ENCODE measurements around the gene OSM.

OSM gene

DNA sequence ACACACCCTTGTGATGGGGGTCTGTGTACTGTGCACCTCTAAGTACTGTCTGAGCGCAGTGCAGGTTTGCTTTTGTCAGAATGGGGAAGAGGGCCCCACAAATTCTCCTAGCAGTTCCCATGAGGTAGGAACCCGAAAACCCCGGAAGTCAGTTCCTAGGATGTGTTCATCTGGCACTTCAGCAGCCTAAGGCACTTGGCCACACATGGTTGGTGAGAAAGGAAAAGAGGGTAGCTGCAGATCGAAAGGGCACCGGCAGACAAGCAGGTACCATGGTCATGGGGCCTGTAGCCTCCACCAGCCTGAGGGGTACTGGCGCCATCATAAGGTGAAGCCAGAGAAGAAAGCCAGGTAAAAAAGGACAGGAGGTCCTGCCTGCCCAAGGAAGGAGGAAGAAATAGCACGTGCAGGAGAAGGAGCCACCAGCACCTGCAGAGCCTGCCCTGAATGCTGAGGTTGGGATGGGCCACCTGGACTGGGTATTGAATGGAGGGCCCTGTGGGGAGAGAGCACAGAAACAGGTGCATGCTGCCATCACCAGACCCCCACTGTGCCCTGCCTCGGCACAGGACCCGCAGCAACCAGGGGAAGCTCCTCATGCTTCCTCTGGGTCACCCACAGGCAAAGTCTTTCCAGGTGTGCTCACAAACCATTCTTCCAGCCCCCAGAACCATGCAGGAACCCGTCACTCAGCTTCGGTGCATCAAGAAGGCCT lies 30.8 kb upstream of the OSM start:
- no peak for DNase-seq

GRCh38 chr22:30296833-30297232 lies 30.2 kb upstream of the OSM start:
- DNase-seq, result no peak

DNA sequence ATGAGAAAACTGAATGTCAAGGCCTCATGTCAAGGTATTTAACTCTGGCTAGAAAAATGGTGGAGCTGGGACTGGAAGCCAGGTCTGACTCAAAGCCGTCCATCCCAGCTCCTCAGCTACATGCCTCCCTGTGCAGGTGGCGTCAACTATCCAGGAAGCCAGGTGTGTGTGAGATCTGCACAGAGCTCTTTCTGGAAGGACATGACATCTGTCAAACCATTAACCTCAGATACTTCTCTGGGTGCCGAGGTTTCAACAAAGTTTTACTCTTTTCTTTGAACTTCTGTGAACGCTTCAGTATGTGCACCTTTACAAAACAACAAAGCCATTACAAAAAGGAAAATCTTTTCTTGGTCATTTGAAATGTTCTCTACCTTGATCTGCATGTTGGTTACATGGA lies 29.7 kb upstream of the OSM start:
- DNase-seq, result no peak

DNA sequence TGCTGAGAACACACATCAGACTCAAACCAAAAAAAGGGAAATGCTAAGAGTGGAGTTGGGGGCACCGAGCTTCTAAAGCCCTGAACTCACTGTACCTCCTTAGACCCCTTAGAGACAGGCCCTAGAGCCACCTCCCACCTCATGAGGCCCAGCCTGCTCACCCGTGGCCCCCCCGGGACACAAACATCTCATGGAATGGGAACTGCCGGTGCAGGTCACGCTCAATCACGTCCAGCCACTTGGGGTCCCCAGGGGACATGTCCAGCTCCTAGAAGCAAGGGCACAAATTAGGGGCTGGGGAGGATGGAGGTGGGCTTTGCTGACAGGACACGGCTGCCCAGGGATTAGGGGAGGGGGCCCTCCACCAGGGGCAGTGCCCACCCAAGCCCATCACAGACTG lies 28.9 kb upstream of the OSM start:
- DNase-seq, result no peak

GRCh38 chr22:30294830-30295229 lies 28.2 kb upstream of the OSM start:
- DNase-seq, result no peak

DNA sequence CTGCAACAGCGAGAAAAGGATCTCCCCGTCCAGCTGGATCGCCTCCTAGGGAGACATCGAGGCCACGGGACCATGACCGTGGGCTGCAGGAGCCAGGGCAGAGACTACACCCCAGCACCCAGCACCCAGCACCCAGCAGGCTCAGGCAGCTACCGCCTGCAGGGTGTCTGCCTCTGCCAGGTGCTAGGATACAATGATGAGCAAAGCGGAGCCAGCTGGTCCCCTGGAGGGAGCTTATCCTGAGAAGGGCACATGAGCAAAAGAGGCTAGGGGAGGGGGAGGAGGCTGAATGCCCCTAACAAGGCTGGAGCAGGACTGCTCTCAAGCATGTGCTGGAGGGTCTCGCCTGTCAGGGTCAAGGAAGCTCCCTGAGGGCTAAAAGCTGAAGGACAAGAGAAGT lies 27.4 kb upstream of the OSM start:
- DNase-seq, result no peak

GRCh38 chr22:30293026-30293425 lies 26.4 kb upstream of the OSM start:
- DNase-seq, result no peak

DNA sequence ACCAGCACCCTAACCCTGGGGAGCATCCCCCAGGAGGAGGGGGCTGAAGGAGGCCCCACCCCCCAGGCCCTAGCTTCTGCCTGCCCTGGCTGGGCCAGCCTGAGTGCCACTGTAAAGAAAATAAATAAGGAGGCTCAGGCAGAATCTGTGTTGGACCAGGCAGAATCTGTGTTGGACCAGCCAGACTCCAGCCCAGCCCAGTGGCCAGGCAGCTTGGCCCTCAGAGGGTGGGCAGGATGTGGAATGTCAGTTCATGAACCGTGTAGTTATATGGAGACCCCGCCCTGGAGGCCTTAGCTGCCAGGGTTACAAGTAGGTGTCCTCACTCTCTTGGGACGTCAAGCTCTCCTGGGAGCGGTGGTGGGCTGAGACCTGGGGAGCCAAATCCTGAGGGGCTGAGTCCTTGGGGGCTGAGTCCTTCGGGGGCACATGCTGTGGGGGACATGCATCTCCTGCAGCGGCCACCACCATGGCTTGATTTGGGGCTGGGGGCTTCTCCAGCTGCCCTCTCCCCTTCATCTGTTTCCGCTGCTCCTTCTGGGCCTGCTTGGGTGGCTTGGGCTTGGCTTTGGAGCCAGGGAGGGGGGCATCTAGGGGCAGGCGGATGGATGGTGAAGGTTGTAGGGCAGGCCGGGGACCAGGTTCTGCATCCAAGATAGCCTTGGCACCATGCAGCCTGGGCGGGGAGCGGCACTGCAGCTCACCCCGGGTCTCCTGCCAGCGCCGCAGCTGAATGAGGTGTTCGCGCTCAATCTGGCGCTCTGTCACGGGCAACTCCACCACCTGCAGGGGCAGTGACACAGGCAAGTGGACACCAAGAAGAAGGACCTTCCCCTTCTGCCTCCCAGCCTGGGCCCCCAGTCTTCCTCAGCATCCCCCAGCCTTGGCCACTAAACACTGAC lies 25.7 kb upstream of the OSM start:
- no peak for DNase-seq

DNA sequence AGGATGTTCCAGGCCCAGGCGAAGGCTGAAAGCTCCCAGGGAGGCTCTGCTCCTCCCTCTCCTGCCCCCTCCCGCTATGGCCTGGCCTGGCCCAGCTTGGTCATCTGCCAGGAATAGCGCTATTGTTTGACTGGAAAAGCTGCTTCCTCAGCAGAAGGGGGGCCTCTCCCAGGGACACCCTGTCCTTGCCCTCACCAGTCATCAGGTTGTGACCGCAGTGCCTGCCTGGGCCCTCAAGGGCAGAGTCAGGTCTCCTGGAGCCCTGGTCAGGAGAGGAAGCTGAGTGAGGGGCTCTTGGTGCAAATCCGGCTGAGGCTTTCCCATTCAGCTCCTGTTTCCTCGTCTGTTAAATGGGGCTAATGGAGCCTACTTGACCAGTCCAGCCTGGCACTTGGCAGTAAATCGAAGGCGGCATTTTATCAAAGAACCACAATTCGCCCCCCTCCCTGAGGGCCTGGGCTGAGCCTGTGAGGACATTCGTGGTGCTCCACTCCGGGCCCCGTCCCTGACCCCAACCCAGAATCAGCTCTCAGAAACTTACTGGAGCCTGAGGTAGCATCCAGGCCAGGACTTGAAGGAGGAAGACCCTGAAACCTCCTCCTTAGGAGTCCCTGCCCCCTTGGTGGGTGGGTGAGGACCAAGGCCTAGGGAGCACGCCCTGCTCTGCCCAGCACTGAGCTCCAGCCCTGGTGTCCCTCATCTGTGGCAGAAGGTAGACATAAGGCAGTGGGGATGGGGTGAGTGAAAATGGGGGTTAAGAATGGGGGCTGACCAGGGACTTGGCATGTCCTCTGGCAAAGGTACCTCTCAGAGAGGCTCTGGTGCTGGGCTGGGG lies 24.6 kb upstream of the OSM start:
- no peak for DNase-seq

DNA sequence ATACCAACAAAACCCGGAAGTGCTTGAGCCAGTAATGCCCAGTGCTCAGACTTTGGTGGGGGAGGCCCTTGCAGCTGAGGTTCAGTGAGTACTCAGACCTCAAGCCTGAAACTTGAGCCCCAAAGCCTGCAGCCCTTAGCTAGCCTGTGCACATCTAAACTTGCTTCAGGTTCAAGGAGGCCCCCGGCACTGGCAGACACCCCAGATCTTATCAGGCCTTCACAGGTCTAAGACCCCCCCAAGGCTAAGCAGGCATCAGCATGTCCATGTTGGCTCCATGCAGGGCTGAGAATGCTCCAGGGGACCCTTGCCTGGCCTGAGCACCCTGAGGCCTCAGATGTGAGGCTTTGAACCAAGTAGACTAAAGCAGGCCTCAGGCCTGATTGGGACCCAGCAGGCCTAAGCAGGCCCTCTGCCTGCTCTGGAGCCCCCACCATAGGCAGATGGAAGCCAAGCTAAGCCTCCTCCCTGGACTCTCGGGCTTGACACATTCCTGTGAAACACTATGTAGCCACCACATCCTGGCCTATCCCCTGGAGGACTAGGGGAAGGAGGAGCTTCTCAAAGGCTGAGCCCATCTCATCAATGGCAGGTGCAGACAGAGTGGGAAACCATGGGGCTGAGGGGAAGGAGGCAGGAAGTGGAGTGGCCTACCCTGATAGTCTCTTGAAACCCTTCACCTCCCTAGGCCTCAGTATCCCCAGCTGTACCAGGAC lies 23.8 kb upstream of the OSM start:
- DNase-seq, result no peak

DNA sequence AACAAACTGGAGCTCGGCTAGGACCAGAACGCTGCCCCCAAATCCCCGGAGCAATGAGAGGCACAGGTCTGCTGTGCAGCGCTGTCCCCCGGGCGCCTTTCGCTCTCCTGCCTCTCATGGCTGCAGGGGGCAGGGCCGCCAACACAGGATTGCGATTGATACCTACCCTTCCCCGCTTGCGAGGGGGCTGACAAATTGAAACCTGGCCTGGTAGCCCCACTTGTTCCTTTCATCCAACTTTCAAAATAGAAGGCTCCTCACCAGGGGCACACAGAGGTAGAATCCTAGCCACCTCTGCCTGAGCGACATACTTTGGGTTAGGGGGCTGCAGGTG lies 23.3 kb upstream of the OSM start:
- DNase-seq, result no peak

GRCh38 chr22:30289141-30289979 lies 22.7 kb upstream of the OSM start, which contains the start of gene CASTOR1:
Gene CASTOR1, minus strand, starts transcription at chr22:30289505. Its CDS starts 8 bp downstream, at chr22:30289497.
- DNase-seq, result peak; percentile 90

- DNase-seq, result no peak
These were observed 21.9 kb upstream of the OSM start for GRCh38 chr22:30288419-30289140.

- DNase-seq, result peak; percentile 91
These were observed 21.2 kb upstream of the OSM start for GRCh38 chr22:30287648-30288418.

GRCh38 chr22:30286813-30287647 lies 20.4 kb upstream of the OSM start:
- DNase-seq, result peak; percentile 90

DNA sequence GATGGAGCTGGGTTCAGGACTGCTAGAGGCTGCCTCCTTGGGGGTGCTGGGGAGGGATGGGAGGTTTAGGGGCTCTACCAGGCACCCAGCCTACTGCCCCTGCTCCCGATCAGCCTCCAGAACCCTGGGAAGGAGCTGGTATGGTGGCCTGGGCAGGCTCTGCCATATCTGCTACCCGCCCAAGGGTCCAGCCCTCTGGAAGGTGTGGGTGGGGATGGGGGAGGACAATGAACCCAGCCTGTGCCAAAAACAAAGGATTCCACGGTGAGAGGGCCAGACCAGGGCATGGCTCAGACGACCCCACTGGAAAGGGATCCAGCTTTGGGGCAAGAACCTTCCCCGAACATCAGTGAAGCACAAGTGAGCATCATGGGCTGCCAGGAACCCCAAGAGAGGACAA lies 19.7 kb upstream of the OSM start:
- DNase-seq, result no peak

GRCh38 chr22:30285846-30286200 lies 19.2 kb upstream of the OSM start:
- DNase-seq, result no peak

- DNase-seq, result no peak
These were observed 18.7 kb upstream of the OSM start for GRCh38 chr22:30285176-30285845.

DNA sequence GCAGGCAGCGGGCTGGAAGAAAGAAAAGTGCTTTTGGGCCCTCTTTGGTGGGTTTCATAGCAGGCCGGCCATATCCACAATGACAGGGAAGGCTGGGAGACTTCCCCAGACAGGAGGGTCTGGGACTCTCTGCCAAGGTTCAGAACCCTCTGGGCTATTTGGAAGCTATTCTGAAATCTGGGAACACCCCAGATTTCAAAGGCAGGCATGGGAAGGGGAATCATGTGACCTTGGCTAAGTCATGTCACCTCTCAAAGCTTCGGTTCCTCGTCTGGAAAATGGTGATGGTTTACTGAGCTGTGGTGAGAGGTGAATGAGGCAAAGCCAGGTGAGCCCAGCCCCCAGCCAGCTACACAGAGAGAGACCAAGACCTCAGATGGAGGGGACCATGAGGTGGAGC lies 18.0 kb upstream of the OSM start:
- DNase-seq, result no peak

Measured in activated naive CD4-positive, alpha-beta T cell treated with Interleukin-2 at 50 U/mL for 16 hours (primary cell).